SK-N-SH (cell line): ENCODE data around the gene ZC3H15. TPM values are rescaled to one million over a fixed set of nuclear protein-coding genes. Genes with fewer than 3 reads are reported as not detected.
"Not testable (repeated sequence)": the region's sequence is repeated elsewhere in the genome, so short reads cannot be mapped to it uniquely, and the experiment has no call there.

Experiments
- CTCF ChIA-PET: fragments of 300-600, 350-600 bp; formaldehyde crosslinking; extraction: SDS; loops from one replicate; lab custom pipeline; 2021; lab: Yijun Ruan, JAX
- POLR2A ChIA-PET: fragments of 350-600 bp; sonication (Branson Sonifier 250); formaldehyde crosslinking; extraction: SDS; loops from one replicate; lab custom pipeline; 2020; ENCODE audit warnings: antibody characterized with exemption, inconsistent platforms; lab: Yijun Ruan, JAX
- DNase-seq: peaks from one replicate; pipeline ENCODE4 v3.0.0; 2012
- H2AFZ ChIP-seq: fragments of 200-600 bp; sonication (generic); 2 replicates; pipeline ENCODE4 v1.8.1; 2016; ENCODE audit warnings: antibody characterized with exemption, mild to moderate bottlenecking, low read depth
- H3F3A ChIP-seq: fragments of 200-600 bp; sonication (generic); replicated peaks from 2 replicates; pipeline ENCODE3; 2016; ENCODE audit warnings: antibody characterized with exemption, mild to moderate bottlenecking; ENCODE audit not compliant: insufficient read depth
- H3K27ac ChIP-seq, 2 experiments: fragments of 200-500 bp in 1 of 2; fragments of 200-600 bp in 1 of 2; sonication (Bioruptor generic) in 1 of 2; sonication (generic), shearing (Covaris generic) in 1 of 2; 2 replicates each; pipeline versions ENCODE4 v1.5.1 to v1.6.1; 2014 to 2016; ENCODE audit warnings: low read depth in 2 of 2, inconsistent platforms in 1 of 2, low read length in 1 of 2, mild to moderate bottlenecking in 1 of 2, mixed read lengths in 1 of 2
- H3K27me3 ChIP-seq: fragments of 200-600 bp; sonication (generic), shearing (Covaris generic); 2 replicates; pipeline ENCODE4 v1.6.1; 2016; ENCODE audit warnings: mixed run types; ENCODE audit not compliant: insufficient read depth
- H3K36me3 ChIP-seq, 2 experiments: fragments of 200-500 bp in 1 of 2; fragments of 200-600 bp in 1 of 2; sonication (Bioruptor generic) in 1 of 2; sonication (generic) in 1 of 2; replicated peaks in 1 of 2; 2 replicates each; pipeline versions ENCODE3 to v1.5.1; 2014 to 2016; ENCODE audit warnings: low read length in 1 of 2, mild to moderate bottlenecking in 1 of 2; ENCODE audit not compliant: insufficient read depth in 2 of 2, control insufficient read depth in 1 of 2
- H3K4me1 ChIP-seq, 2 experiments: fragments of 200-500 bp in 1 of 2; fragments of 200-600 bp in 1 of 2; sonication (Bioruptor generic) in 1 of 2; sonication (generic), shearing (Covaris generic) in 1 of 2; 2 replicates each; pipeline versions ENCODE4 v1.5.1 to v1.6.1; 2014 to 2016; ENCODE audit warnings: low read depth in 1 of 2, low read length in 1 of 2, mixed run types in 1 of 2; ENCODE audit not compliant: insufficient read depth in 2 of 2, control insufficient read depth in 1 of 2
- H3K4me2 ChIP-seq: fragments of 200-600 bp; sonication (generic), shearing (Covaris generic); 2 replicates; pipeline ENCODE4 v1.6.1; 2017; ENCODE audit warnings: mixed run types
- H3K4me3 ChIP-seq, 2 experiments: fragments of 200-500 bp in 1 of 2; fragments of 200-600 bp in 1 of 2; sonication (Bioruptor generic) in 1 of 2; sonication (generic), shearing (Covaris generic) in 1 of 2; 2 replicates each; pipeline versions ENCODE4 v1.5.1 to v1.8.1; 2014 to 2016; ENCODE audit warnings: low read depth in 2 of 2, inconsistent platforms in 1 of 2, low read length in 1 of 2, mild to moderate bottlenecking in 1 of 2, mixed read lengths in 1 of 2, moderate library complexity in 1 of 2
- H3K79me2 ChIP-seq: fragments of 200-600 bp; sonication (generic); 2 replicates; pipeline ENCODE4 v1.8.1; 2017; ENCODE audit warnings: mild to moderate bottlenecking; ENCODE audit not compliant: insufficient read depth
- H3K9ac ChIP-seq: fragments of 200-600 bp; sonication (generic); 2 replicates; pipeline ENCODE4 v1.6.1; 2017; ENCODE audit warnings: mixed run types
- H3K9me2 ChIP-seq: fragments of 200-600 bp; sonication (generic); 2 replicates; pipeline ENCODE4 v1.6.1; 2017; ENCODE audit warnings: mixed run types
- H3K9me3 ChIP-seq: fragments of 200-600 bp; sonication (generic); 2 replicates; pipeline ENCODE4 v1.6.1; 2017; ENCODE audit warnings: mixed run types, mild to moderate bottlenecking, moderate library complexity
- H4K20me1 ChIP-seq: fragments of 200-600 bp; sonication (generic); 2 replicates; pipeline ENCODE4 v1.6.1; 2017; ENCODE audit warnings: mild to moderate bottlenecking, mixed run types; ENCODE audit not compliant: insufficient read depth
- EP300 ChIP-seq, 2 experiments: IDR thresholded peaks; 2 replicates each; pipeline versions ENCODE4 v1.4.0 to v1.6.1; 2012; ENCODE audit warnings: borderline replicate concordance in 1 of 2, low read depth in 1 of 2, low read length in 1 of 2
- GABPA ChIP-seq: IDR thresholded peaks from 2 replicates; pipeline ENCODE4 v1.4.0; 2012; ENCODE audit warnings: low read depth, mild to moderate bottlenecking
- GATA2 ChIP-seq: sonication (generic); formaldehyde crosslinking; IDR thresholded peaks from 2 replicates; pipeline ENCODE4 v1.5.0; 2020; ENCODE audit warnings: mild to moderate bottlenecking, missing genetic modification reagents
- JUND ChIP-seq: IDR thresholded peaks from 2 replicates; pipeline ENCODE4 v1.4.0; 2012
- MEF2A ChIP-seq: IDR thresholded peaks from 2 replicates; pipeline ENCODE4 v1.4.0; 2012; ENCODE audit warnings: low read depth, borderline replicate concordance
- MXI1 ChIP-seq: IDR thresholded peaks from 2 replicates; pipeline ENCODE4 v1.6.1; 2012; ENCODE audit warnings: mild to moderate bottlenecking, low read depth, low read length, improper control_type of control experiment
- NFIC ChIP-seq: IDR thresholded peaks from 2 replicates; pipeline ENCODE4 v1.4.0; 2012; ENCODE audit warnings: borderline replicate concordance
- PBX3 ChIP-seq: IDR thresholded peaks from 2 replicates; pipeline ENCODE4; 2012
- POLR2AphosphoS5 ChIP-seq: IDR thresholded peaks from 2 replicates; pipeline ENCODE4 v1.6.1; 2012; ENCODE audit warnings: low read depth, low read length
- RAD21 ChIP-seq: IDR thresholded peaks from 2 replicates; pipeline ENCODE4 v1.6.1; 2012; ENCODE audit warnings: mild to moderate bottlenecking, low read length
- RCOR1 ChIP-seq: fragments of 150-350 bp; IDR thresholded peaks from 2 replicates; pipeline ENCODE4 v1.6.1; 2017; ENCODE audit warnings: antibody characterized with exemption, low read length
- REST ChIP-seq: IDR thresholded peaks from 2 replicates; pipeline ENCODE4 v1.6.1; 2012; ENCODE audit warnings: mild to moderate bottlenecking, low read depth, low read length, moderate library complexity
- ZBTB33 ChIP-seq: IDR thresholded peaks from 2 replicates; pipeline ENCODE4 v1.4.0; 2012; ENCODE audit warnings: low read depth, borderline replicate concordance
- WGBS: methylation state at CpG from one replicate; pipeline ENCODE4 v1.1.6; 2017; ENCODE audit warnings: low lambda C conversion rate; 5-methylcytosine and 5-hydroxymethylcytosine counted together
- polyA plus RNA-seq, 3 experiments: library from polyadenylated mRNA; depleted of rRNA; stranded (reverse); fragments of >200 nt; gene quantifications; 2 replicates each; pipeline ENCODE4 v1.2.3, GENCODE V29; 2012

The ZC3H15 gene
- polyA plus RNA-seq, 1 of the 3 experiments (the other 2 are of a cell fraction): 26.5 TPM

GRCh38 chr2:186437719-186438118, 48.3 kb upstream of the ZC3H15 start:
- H3K9me2 ChIP-seq: no peaks in the 10 kb centered on the region
- H3F3A ChIP-seq: no peaks in the 10 kb centered on the region
- no peak for DNase-seq
- H3K27me3 ChIP-seq: no peaks in the 10 kb centered on the region
- ChIA-PET POLR2A (no interaction called here), CTCF (no interaction called here)
- H2AFZ ChIP-seq: no peak overlapping the region
- TF ChIP-seq GATA2 (CRISPR knock-in tag): no peak
- TF ChIP-seq MXI1: no peak
- no peak for TF ChIP-seq GABPA
- no peak for TF ChIP-seq JUND
- no peak for TF ChIP-seq POLR2AphosphoS5
- H4K20me1 ChIP-seq: no peaks in the 10 kb centered on the region
- H3K4me1 ChIP-seq: no peaks in the 10 kb centered on the region; a peak in 1 of 4 replicates
- no peak overlapping the region for H3K27ac ChIP-seq
- 60% methylated on average over 1 of the region's 6 CpGs for WGBS
- no peaks in the 10 kb centered on the region for H3K79me2 ChIP-seq
- no peaks in the 10 kb centered on the region for H3K9me3 ChIP-seq
- H3K36me3 ChIP-seq: no peaks in the 10 kb centered on the region
- H3K4me3 ChIP-seq: no peak overlapping the region
- H3K9ac ChIP-seq: no peak overlapping the region
- no peak overlapping the region for H3K4me2 ChIP-seq

GRCh38 chr2:186439673-186440095, 46.4 kb upstream of the ZC3H15 start:
- H3K9me3 ChIP-seq, H3K4me1 ChIP-seq, H3F3A ChIP-seq, H3K4me2 ChIP-seq, H3K27me3 ChIP-seq, H4K20me1 ChIP-seq, CTCF ChIA-PET, H3K27ac ChIP-seq, DNase-seq, H3K36me3 ChIP-seq, H3K4me3 ChIP-seq, H3K9me2 ChIP-seq, H3K9ac ChIP-seq, H3K79me2 ChIP-seq, POLR2A ChIA-PET, H2AFZ ChIP-seq: not testable (repeated sequence)
- 70% methylated on average over 5 of the region's 5 CpGs for WGBS

GRCh38 chr2:186440506-186440905, 45.6 kb upstream of the ZC3H15 start:
- no peaks in the 10 kb centered on the region for H3K9me3 ChIP-seq
- H3K9me2 ChIP-seq: no peaks in the 10 kb centered on the region
- no peaks in the 10 kb centered on the region for H4K20me1 ChIP-seq
- CTCF ChIA-PET: no interaction called here
- H3K36me3 ChIP-seq: no peaks in the 10 kb centered on the region
- no peak for TF ChIP-seq ZBTB33
- TF ChIP-seq RCOR1: no peak
- TF ChIP-seq RAD21: no peak
- no peak for TF ChIP-seq PBX3
- no peak for TF ChIP-seq MEF2A
- TF ChIP-seq EP300 (IDR thresholded peaks at IDR 0.05; ENCODE audit: borderline replicate concordance in 1 of 2, low read depth in 1 of 2, low read length in 1 of 2): no peak
- TF ChIP-seq NFIC: no peak
- no peak for TF ChIP-seq REST
- TF ChIP-seq POLR2AphosphoS5: no peak
- no peaks in the 10 kb centered on the region for H3F3A ChIP-seq
- H3K79me2 ChIP-seq: no peaks in the 10 kb centered on the region
- 81% methylated on average over 3 of the region's 3 CpGs for WGBS
- H3K4me2 ChIP-seq: no peak overlapping the region
- no peaks in the 10 kb centered on the region for H3K27me3 ChIP-seq
- POLR2A ChIA-PET: no interaction called here
- no peak overlapping the region for H3K27ac ChIP-seq
- H3K4me1 ChIP-seq: no peaks in the 10 kb centered on the region; a peak in 1 of 4 replicates
- no peak overlapping the region for H3K4me3 ChIP-seq
- no peak overlapping the region for H2AFZ ChIP-seq
- DNase-seq: no peak
- H3K9ac ChIP-seq: no peak overlapping the region
